ENCODE measurements around the gene LINC00237. TPM values are rescaled to one million over a fixed set of nuclear protein-coding genes. Genes with fewer than 3 reads are reported as not detected.

LINC00237 gene
- total RNA-seq, 1 experiment from 2014 or later, result 0.90 TPM

DNA sequence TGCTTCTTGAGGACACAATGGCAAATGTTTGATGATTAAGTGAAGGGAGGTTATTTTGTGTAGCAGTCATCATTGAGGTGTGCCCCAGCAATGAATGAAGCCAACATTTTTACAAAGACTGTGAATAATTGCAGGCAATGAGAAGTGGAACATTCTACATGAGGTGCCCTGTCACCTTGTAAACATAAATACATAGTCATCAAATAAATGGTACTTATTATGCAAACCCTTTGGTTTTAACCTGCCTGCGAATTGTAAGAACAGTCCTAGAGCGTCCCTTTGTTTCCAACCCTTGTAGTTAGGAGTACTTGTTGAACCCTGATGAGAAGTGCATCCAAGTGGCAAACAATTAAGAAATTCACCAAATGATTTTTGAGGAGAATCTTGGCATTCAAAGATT, 12.6 kb upstream of the LINC00237 start:
- no CpG with 5 or more reads among the region's 2 CpGs for WGBS (ENCODE audit: extremely low coverage, insufficient read length, low lambda C conversion rate)
- peaks cover 8% of the 10 kb centered on the region for H3K27me3 Mint-ChIP-seq (ENCODE audit: low read depth)
- H4K8ac ChIP-seq (replicated peaks; ENCODE audit: insufficient read length, low read depth, low read length), result no peak overlapping the region
- H4K20me1 ChIP-seq (ENCODE audit: control insufficient read depth, insufficient read depth, insufficient read length), result no peaks in the 10 kb centered on the region
- H3K4me2 ChIP-seq (ENCODE audit: insufficient read depth, insufficient read length, low read length), result no peak overlapping the region
- H3K27ac ChIP-seq (ENCODE audit: insufficient read length, low read depth, low read length), result no peak overlapping the region
- no peak overlapping the region for H2BK12ac ChIP-seq (ENCODE audit: insufficient read length, low read depth, low read length)
- no peak overlapping the region for H2AFZ ChIP-seq (ENCODE audit: low read length)
- H3K27ac Mint-ChIP-seq, result no peak overlapping the region
- H3K79me1 ChIP-seq (ENCODE audit: insufficient read depth, low read depth, low read length, poor library complexity, severe bottlenecking), result no peaks in the 10 kb centered on the region
- H2BK15ac ChIP-seq (ENCODE audit: low read depth, low read length), result no peak overlapping the region
- H3T11ph ChIP-seq (ENCODE audit: low read length), result no peak overlapping the region
- no peaks in the 10 kb centered on the region for H3K9me3 ChIP-seq (ENCODE audit: control insufficient read depth, low read depth, low read length)
- no peak overlapping the region for H3K14ac ChIP-seq (ENCODE audit: insufficient read depth, low read length)
- H3K4me3 Mint-ChIP-seq, result no peak overlapping the region
- no peaks in the 10 kb centered on the region for H3K79me2 ChIP-seq (ENCODE audit: insufficient read depth, low read length)
- TF ChIP-seq, protein P1, sequence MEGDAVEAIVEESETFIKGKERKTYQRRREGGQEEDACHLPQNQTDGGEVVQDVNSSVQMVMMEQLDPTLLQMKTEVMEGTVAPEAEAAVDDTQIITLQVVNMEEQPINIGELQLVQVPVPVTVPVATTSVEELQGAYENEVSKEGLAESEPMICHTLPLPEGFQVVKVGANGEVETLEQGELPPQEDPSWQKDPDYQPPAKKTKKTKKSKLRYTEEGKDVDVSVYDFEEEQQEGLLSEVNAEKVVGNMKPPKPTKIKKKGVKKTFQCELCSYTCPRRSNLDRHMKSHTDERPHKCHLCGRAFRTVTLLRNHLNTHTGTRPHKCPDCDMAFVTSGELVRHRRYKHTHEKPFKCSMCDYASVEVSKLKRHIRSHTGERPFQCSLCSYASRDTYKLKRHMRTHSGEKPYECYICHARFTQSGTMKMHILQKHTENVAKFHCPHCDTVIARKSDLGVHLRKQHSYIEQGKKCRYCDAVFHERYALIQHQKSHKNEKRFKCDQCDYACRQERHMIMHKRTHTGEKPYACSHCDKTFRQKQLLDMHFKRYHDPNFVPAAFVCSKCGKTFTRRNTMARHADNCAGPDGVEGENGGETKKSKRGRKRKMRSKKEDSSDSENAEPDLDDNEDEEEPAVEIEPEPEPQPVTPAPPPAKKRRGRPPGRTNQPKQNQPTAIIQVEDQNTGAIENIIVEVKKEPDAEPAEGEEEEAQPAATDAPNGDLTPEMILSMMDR (conservative IDR thresholded peaks at IDR 0.05), result no peak
- no peaks in the 10 kb centered on the region for H3K23me2 ChIP-seq (ENCODE audit: insufficient read length, low read depth, low read length, poor library complexity, severe bottlenecking)
- H4K91ac ChIP-seq (ENCODE audit: insufficient read length, low read depth, low read length), result no peak overlapping the region
- H3K27me3 ChIP-seq (ENCODE audit: insufficient read depth, low read length), result no peaks in the 10 kb centered on the region
- H3K4ac ChIP-seq (ENCODE audit: low read depth, low read length), result no peak overlapping the region
- H3K9me3 Mint-ChIP-seq, result peaks cover 4 to 5% of the 10 kb centered on the region in 2 experiments; a peak in 3 of 5 replicates
- H3K4me1 Mint-ChIP-seq, result peaks cover 0 to 9% of the 10 kb centered on the region in 2 experiments; a peak in 2 of 4 replicates
- H3K4me1 ChIP-seq (ENCODE audit: insufficient read depth, low read length), result no peaks in the 10 kb centered on the region
- no peak overlapping the region for H2BK20ac ChIP-seq (ENCODE audit: low read depth, low read length, poor library complexity, severe bottlenecking)
- H3K23ac ChIP-seq (ENCODE audit: insufficient read length, low read depth, low read length), result no peak overlapping the region
- H2BK5ac ChIP-seq (ENCODE audit: insufficient read length, low read length), result no peak overlapping the region
- DNase-seq, result no peak
- no peak overlapping the region for H3K18ac ChIP-seq (ENCODE audit: insufficient read length, low read depth, low read length)
- no peak overlapping the region for H2AK5ac ChIP-seq (ENCODE audit: insufficient read length, low read length)
- H4K5ac ChIP-seq (ENCODE audit: insufficient read length, low read depth, low read length), result no peak overlapping the region
- no peak overlapping the region for H2BK120ac ChIP-seq (ENCODE audit: low read depth, low read length, poor library complexity, severe bottlenecking)
- H3K36me3 Mint-ChIP-seq (ENCODE audit: insufficient read depth in 1 of 3, low read depth in 3 of 3), result peaks cover 0 to 5% (median 5%) of the 10 kb centered on the region in 3 experiments; a peak in 4 of 7 replicates
- H3K9ac ChIP-seq (ENCODE audit: extremely low read depth, insufficient read length, low read length), result no peak overlapping the region
- no peak overlapping the region for H3K56ac ChIP-seq (ENCODE audit: insufficient read length, low read depth, low read length)

Measured in H9 (cell line).